Measurements from ENCODE around the gene NRARP.

- TF ChIP-seq TAF1 (conservative IDR thresholded peaks at IDR 0.05) (no peak), RAD21 (IDR thresholded peaks at IDR 0.05) (no peak), CTCF (IDR thresholded peaks at IDR 0.05; ENCODE audit: low read depth, low read length, missing input control) (peak; percentile 73)
These were observed 6.7 kb downstream of the NRARP start for GRCh38 chr9:137295238-137295811.

Data from liver (tissue), 3 donors.